ENCODE data around the gene NKD1. TPM values are rescaled to one million over a fixed set of nuclear protein-coding genes. Genes with fewer than 3 reads are reported as not detected.
A peak's percentile ranks its signal among the peaks of the same experiment; 100 is the strongest.

The NKD1 gene
- total and polyA plus RNA-seq, 2 of the 8 experiments (the other 6 are each of a cell fraction or from before 2014, with no cell fraction given): 0.70 to 4.5 TPM

- WGBS, 2 experiments (ENCODE audit: extremely low coverage in 1 of 2, insufficient coverage in 1 of 2, insufficient read length in 1 of 2, insufficient replicate concordance in 2 of 2, low coverage in 1 of 2, low lambda C conversion rate in 2 of 2, missing lambda C conversion rate in 1 of 2): 96% methylated on average over 7 of the region's 8 CpGs; no CpG with 5 or more reads in 1 of the 2 experiments
- peak overlapping the region; percentile 37; the same call in 1 of the 2 replicates for H4K8ac ChIP-seq (ENCODE audit: extremely low read depth, insufficient read depth, low read length)
- no peaks in the 10 kb centered on the region for H3K79me1 ChIP-seq (ENCODE audit: low read depth, low read length)
- TF ChIP-seq CHD2 (IDR thresholded peaks at IDR 0.05; ENCODE audit: low read length) (no peak), POLR2AphosphoS5 (IDR thresholded peaks at IDR 0.05; ENCODE audit: low read depth, low read length) (no peak), CBX5 (IDR thresholded peaks at IDR 0.05; ENCODE audit: low read depth, low read length) (no peak), NRF1 (IDR thresholded peaks at IDR 0.05; ENCODE audit: low read depth, low read length) (no peak), KDM1A (IDR thresholded peaks at IDR 0.05; ENCODE audit: borderline replicate concordance, low read length) (no peak), BRCA1 (IDR thresholded peaks at IDR 0.05; ENCODE audit: low read depth, low read length) (no peak), TEAD4 (IDR thresholded peaks at IDR 0.05; ENCODE audit: low read depth, low read length) (no peak), RNF2 (IDR thresholded peaks at IDR 0.05; ENCODE audit: borderline replicate concordance, low read depth, low read length, missing control alignments, poor library complexity, severe bottlenecking) (no peak), KDM5A (IDR thresholded peaks at IDR 0.05; ENCODE audit: low read length) (no peak), BCL11A (IDR thresholded peaks at IDR 0.05; ENCODE audit: low read depth in 2 of 2, low read length in 2 of 2) (no peak), HDAC2 (IDR thresholded peaks at IDR 0.05; ENCODE audit: borderline replicate concordance in 1 of 2, low read depth in 2 of 2, low read length in 2 of 2) (no peak)
- TF ChIP-seq, protein P1, sequence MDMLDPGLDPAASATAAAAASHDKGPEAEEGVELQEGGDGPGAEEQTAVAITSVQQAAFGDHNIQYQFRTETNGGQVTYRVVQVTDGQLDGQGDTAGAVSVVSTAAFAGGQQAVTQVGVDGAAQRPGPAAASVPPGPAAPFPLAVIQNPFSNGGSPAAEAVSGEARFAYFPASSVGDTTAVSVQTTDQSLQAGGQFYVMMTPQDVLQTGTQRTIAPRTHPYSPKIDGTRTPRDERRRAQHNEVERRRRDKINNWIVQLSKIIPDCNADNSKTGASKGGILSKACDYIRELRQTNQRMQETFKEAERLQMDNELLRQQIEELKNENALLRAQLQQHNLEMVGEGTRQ (IDR thresholded peaks at IDR 0.05; ENCODE audit: low read length): no peak
- no peak overlapping the region for H3K4me2 ChIP-seq (ENCODE audit: insufficient read depth in 1 of 2, low read depth in 2 of 2, low read length in 2 of 2)
- H3K23ac ChIP-seq (ENCODE audit: insufficient read length): no peak overlapping the region
- no peaks in the 10 kb centered on the region; a peak in 1 of 7 replicates for H3K27me3 ChIP-seq (replicated peaks in 1 of 4; ENCODE audit: control insufficient read depth in 3 of 4, extremely low read depth in 1 of 4, insufficient read depth in 3 of 4, low read length in 3 of 4)
- no peak overlapping the region for H3K4me3 ChIP-seq (ENCODE audit: extremely low read depth in 1 of 4, insufficient read depth in 2 of 4, low read depth in 3 of 4, low read length in 4 of 4)
- no peak overlapping the region for H3K4ac ChIP-seq (replicated peaks; ENCODE audit: insufficient read length, low read depth, low read length)
- no peak overlapping the region for H4K5ac ChIP-seq (ENCODE audit: insufficient read length, low read depth, low read length)
- CTCF ChIA-PET (ENCODE audit: partially characterized antibody): interaction anchor here (16.9 kb wide), 1 partner anchor 71 kb away, joined by 279 read pairs; no protein-coding TSS in a partner anchor
- POLR2A ChIA-PET (ENCODE audit: partially characterized antibody): no interaction called here
- DNase-seq (ENCODE audit: low read depth in 1 of 2, low spot score in 2 of 2) (no peak), FAIRE-seq (no peak)
- H3K23me2 ChIP-seq (ENCODE audit: low read depth, low read length): no peaks in the 10 kb centered on the region; the same call in 1 of the 2 replicates
- no peak overlapping the region for H3K14ac ChIP-seq (ENCODE audit: insufficient read length)
- no peak overlapping the region for H2AFZ ChIP-seq (ENCODE audit: low read length)
- H3K18ac ChIP-seq (ENCODE audit: extremely low read depth, low read length): no peak overlapping the region
- no peaks in the 10 kb centered on the region for H3K36me3 ChIP-seq (ENCODE audit: control insufficient read depth in 2 of 4, insufficient read depth in 4 of 4, low read length in 3 of 4)
- H3K56ac ChIP-seq (replicated peaks; ENCODE audit: insufficient read length, low read depth, low read length): no peak overlapping the region
- peaks cover 0 to 2% of the 10 kb centered on the region in 2 experiments for H4K20me1 ChIP-seq (replicated peaks in 1 of 2; ENCODE audit: control insufficient read depth in 1 of 2, insufficient read depth in 2 of 2, low read length in 2 of 2)
- peaks cover 0 to 4% (median 2%) of the 10 kb centered on the region in 4 experiments; a peak in 5 of 7 replicates for H3K4me1 ChIP-seq (replicated peaks in 1 of 4; ENCODE audit: control insufficient read depth in 3 of 4, insufficient read depth in 4 of 4, low read length in 3 of 4)
- H3K27ac ChIP-seq (ENCODE audit: low read depth, low read length): no peak overlapping the region
- H2BK5ac ChIP-seq (ENCODE audit: low read depth, low read length): no peak overlapping the region
- no peaks in the 10 kb centered on the region for H3K79me2 ChIP-seq (ENCODE audit: control insufficient read depth in 1 of 2, insufficient read depth in 2 of 2, low read length in 2 of 2)
- H2BK12ac ChIP-seq (ENCODE audit: low read depth, low read length): no peak overlapping the region
- H4K91ac ChIP-seq (replicated peaks; ENCODE audit: insufficient read length, low read length): no peak overlapping the region
- no peak overlapping the region for H2AK5ac ChIP-seq (ENCODE audit: low read depth, low read length)
- no peak overlapping the region for H3K9ac ChIP-seq (replicated peaks in 1 of 4; ENCODE audit: extremely low read depth in 1 of 4, low read depth in 3 of 4, low read length in 3 of 4)
- no peak overlapping the region for H2BK120ac ChIP-seq (replicated peaks; ENCODE audit: low read depth, low read length)
- H3K9me3 ChIP-seq (ENCODE audit: insufficient read depth in 2 of 2, low read depth in 1 of 2, low read length in 1 of 2): no peaks in the 10 kb centered on the region
- no peak overlapping the region for H2BK15ac ChIP-seq (ENCODE audit: low read length)
- H2BK20ac ChIP-seq (ENCODE audit: low read length): no peak overlapping the region
Observed at GRCh38 chr16:50598936-50599361, 50.8 kb downstream of the NKD1 start.

Data from H1 (cell line).